Measurements from ENCODE around the gene MTREX.

Gene MTREX

DNA sequence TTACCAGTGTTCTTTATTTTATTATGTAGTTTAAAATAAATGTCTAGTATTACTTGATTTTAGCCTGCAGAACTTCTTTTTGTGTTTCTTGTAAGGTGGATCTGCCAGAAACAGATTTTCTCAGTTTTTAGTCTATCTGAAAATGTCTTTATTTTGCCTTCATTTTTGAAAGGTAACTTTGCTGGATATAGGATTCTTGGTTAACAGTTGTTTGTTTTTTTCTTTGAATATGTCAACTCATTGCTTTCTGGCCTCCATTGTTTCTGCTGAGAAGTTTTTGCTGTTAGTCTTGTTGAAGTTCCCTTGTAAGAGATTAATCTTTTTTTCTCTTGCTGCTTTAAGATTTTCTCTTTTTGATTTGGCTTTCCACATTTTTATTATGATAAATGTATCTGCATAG, 75.5 kb downstream of the MTREX start:
- DNase-seq (ENCODE audit: low read depth in 2 of 3, low spot score in 2 of 3): no peak

DNA sequence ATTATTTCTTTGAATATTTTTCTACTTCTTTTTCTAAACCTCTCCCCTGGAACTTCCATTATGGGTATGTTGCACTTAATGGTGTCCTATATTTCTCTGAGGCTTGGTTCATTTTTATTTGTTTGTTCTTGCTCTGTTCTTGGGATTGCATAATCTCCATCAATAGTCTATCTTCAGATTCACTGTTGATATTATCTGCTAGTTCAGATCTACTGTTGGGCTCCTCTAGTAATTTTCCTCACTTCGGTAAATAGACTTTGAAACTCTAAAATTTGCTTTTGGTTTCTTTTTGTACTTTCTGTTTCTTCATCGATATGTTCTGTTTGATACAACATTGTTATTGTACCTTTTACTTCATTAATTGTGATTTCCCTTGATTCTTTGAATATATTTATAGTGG, 76.3 kb downstream of the MTREX start:
- no peak for DNase-seq (ENCODE audit: low read depth in 2 of 3, low spot score in 2 of 3)

DNA sequence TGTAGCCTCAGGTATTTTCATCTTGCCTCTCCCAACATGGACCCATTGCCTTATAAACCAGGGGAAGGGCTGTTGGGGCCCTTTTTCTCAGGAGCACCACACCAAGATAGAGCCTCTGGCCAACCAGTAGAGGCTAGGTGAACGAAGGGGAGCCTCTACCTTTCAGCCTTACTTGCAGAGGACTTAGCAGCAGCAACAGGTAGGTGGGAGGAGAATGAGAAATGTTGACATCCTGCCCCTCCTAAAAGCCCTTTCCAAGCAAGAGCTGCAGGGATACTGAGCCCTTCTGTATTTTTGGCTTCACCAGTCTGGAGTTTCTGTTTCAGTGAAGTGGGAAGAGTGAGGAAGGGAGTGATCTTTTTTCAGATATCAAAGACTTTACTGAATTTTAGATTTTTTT, 77.4 kb downstream of the MTREX start:
- no peak for DNase-seq (ENCODE audit: low read depth in 2 of 3, low spot score in 2 of 3)

DNA sequence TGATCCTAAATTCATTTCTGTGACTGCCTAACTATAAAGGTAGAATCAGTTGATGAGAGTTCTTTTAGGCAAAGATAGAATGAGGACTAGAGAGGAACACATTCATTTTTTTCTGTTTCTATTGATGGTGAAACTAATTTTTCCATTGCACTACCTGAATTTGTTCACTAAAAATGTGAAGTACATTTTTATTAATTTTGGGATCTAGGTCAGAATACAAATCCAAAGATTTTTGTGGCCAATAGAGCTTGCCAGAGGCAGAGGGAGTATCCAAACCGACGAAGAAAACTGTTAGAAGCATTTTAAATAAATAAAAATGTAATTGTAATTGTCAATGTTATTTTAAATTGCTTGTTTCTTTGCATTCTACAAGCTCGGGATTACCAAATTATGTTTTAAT, 78.1 kb downstream of the MTREX start:
- DNase-seq (ENCODE audit: low read depth in 2 of 3, low spot score in 2 of 3): no peak

DNA sequence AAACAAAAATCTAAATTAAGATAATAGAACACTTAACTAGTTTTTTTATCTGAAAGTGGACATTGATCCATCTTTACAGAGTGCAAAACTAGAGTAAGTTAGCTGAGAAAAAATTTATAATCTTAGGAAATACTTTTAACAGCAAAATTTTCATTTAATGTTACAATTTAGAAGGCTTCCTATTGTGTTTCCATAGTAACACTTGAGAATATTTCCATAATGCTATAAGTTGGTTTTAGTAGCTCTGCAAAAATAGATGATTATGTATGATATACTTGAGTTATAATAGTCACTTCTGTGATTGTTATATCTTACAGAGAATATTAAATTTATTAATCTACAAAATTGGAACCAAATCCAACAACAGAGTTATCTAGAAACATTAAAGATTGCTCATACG, 78.6 kb downstream of the MTREX start:
- DNase-seq (ENCODE audit: low read depth in 2 of 3, low spot score in 2 of 3): no peak

DNA sequence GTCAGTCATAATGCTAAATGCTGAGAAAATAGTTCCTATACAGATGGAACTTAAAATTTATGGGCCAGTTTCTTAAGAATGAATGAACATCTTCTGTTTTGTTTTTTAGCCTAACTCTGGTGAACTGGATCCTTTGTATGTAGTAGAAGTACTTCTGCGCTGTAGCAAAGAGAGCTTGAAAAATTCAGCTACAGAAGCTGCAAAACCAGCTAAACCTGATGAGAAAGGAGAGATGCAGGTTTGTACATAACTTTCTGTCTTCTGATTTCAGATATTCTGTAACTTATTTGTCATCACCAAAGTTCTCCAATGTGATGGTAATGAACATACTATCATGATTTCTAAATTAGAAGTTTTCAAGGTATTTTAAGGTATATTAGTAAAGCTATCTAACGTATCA, 80.1 kb downstream of the MTREX start:
- no peak for DNase-seq (ENCODE audit: low read depth in 2 of 3, low spot score in 2 of 3)

DNA sequence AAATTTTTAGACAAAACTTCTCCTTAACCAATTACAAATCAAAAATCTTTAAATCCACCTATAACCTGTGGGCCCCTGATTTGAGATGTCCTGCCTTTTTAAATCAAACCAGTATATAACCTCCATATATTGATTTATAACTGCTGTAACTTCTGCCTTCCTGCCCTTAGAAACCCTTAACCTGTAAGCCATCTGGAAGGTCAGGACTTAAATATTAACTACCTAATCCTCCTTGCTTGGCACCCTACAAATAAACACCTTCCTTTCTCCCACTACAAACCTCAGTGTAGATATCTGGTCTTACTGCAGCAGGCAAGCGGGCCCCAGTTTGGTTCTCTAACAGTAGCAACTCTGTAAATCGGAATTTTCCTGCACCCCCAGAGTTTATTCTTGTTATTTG, 83.9 kb downstream of the MTREX start:
- DNase-seq (ENCODE audit: low read depth in 2 of 3, low spot score in 2 of 3): no peak

DNA sequence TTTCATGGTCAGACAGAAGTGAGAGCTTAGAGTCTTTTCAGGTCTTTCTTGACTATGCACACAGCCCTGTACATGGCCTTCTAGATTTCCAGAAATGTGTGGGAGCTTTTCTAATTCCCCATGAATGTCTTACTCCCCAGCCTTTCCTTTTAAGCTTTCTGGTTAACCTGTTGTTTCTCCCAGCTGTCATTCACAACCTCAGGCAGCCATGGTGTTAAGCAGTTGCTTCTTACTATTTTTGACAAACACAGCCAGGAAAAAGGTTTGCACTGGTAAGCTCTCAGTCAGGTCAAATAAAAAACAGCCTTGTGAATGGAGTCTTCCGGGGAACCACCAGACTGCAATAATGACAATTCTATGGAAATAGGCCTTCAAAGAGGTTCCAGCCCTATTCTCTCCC, 84.9 kb downstream of the MTREX start:
- no peak for DNase-seq (ENCODE audit: low read depth in 2 of 3, low spot score in 2 of 3)

DNA sequence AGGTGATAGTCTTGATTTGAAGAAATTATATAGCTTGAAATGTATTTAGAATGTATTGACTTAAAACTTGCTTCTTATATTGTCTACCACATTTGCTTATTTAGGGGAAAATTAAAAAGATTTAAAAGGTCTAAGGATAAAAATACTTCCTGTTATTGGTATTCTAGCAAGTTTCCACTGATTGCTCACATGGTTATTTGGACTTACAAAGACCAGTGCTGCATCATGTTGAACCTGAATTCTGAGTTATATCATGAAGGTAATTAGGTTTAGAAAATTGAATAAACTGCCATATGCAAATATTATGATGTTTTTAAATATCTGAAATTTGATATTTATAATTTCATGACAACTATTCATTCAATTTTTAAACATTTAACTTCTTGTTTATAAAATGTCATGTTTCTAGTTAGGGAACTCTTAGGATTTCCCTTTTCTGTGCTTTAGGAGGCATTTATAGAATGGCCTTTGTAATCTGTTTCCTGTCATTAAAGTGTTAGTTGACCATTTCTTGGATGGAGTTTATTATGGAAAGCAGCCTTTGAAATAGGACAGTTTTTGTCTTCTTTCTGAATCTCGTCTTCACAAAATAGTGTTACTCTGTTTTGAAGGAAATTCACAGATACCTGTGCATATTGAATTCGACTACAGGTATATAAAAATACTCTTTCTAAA, 85.8 kb downstream of the MTREX start:
- no peak for DNase-seq (ENCODE audit: low read depth in 2 of 3, low spot score in 2 of 3)

DNA sequence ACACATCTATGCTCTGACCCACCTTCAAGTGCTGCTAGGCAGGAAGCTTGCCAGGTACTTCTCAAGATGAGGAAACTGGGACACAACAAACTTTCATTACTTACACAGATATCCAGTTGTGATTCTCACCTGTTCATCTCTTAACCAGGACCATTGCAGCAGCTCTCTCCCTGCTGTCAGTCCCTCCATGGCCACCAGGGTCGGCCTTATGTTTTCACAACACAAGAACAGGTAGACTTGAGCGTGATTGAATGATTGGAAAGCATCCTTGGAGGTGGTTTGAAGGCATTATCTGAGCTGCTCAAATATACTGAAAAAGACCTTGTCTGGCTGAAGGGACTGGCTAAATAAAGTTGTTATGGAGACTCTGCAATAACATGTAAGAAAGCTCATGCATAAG, 94.4 kb downstream of the MTREX start:
- no peak for DNase-seq (ENCODE audit: low read depth in 2 of 3, low spot score in 2 of 3)

DNA sequence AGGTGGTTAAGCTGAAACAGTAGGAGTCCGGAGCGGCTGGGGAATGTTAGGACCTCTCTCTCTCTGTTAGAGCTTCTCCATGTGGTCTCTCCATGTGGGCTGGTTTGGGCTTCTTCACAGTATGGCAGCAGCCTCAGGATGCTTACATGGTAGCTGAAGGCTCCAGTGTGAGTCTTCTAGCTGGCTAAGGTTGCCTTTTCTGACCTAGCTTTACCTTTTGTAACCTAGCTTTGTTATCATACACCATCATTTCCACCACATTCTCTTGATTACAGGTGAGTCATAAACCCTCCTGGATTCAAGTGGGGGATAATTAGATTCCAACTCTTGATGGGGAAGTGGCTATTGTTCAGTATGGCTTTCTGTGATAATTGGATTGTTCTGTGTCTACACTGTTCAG, 98.5 kb downstream of the MTREX start:
- DNase-seq (ENCODE audit: low read depth in 2 of 3, low spot score in 2 of 3): no peak

DNA sequence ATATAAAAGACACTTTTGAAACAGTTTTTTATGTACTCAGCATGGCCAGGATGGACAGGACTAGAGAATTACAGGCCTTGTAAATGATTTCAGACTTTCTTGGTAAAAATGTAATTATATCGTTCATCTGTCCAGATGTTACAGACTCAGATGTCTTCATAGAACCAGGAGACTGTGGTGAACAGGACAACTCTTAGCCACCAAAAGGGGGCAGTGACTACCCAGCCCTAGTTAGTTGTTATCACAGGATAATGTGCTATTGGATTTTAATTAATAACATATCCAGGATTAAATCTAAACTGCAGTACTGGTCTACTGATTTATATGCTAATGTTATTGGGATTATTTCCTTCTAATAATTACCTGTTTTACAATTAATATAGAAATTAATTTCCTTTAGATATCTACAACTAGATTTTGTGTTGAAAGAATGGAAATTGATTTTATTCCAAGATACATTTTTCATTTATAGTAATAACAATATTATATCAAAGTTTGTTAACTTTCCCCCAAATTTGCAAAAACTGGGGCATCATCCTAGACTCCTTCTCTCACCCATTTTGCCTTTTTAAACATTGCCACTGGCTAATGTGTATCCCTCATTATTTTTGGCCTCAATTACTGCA, 99.4 kb downstream of the MTREX start:
- DNase-seq (ENCODE audit: low read depth in 2 of 3, low spot score in 2 of 3): no peak

DNA sequence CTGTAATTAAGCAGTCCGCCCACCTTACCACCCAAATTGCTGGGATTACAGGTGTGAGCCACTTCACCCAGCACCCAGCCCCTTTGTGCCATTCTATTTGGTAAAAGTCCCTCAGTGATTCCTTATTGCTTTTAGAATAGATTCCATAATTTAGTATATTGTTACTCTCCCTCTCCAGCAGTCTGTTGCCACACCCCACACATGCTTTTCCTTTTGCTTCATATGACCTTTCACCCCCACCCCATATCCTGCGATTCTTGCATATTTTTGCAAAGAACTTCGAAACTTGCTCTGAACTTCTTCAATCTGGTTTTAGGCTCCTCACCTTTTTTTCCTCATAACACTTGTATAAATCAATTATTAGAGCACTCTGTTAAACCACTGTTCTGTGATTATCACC, 100.2 kb downstream of the MTREX start:
- DNase-seq (ENCODE audit: low read depth in 2 of 3, low spot score in 2 of 3): no peak

DNA sequence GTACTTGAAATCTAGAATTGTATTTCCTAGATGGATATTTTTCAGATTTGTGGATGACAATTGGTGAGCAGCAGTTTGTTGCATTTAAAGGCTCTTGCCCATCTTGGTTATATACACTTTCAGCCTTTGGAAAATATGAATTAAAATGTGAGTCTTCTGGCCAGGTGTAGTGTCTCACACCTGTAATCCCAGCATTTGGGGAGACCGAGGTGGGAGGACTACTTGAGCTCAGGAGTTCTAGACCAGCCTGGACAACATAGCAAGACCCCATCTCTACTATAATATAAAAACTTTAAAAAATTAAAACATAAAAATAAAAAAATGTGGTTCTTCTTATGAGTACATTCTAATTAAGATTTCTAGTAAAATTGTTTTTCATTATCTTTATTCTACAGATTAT, 102.0 kb downstream of the MTREX start:
- no peak for DNase-seq (ENCODE audit: low read depth in 2 of 3, low spot score in 2 of 3)

DNA sequence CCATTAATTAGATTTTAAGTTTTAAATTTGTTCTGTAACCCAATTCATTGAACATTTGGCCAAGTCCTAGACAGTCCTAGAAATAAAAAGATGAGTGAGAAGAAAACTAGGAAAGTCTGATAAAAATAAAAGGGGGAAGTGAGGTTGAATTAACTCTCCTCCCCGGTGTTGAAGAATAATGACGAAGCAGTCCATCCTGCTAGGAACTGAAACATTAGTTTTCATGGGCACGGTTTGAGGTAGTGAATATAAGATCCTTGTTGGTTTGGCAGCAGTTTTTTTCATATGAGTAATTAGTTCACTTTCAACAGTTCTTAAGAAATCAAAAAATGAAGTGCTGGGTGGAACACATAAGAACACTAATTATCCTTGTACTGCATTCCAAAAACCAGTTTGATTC, 103.1 kb downstream of the MTREX start:
- DNase-seq (ENCODE audit: low read depth in 2 of 3, low spot score in 2 of 3): no peak

DNA sequence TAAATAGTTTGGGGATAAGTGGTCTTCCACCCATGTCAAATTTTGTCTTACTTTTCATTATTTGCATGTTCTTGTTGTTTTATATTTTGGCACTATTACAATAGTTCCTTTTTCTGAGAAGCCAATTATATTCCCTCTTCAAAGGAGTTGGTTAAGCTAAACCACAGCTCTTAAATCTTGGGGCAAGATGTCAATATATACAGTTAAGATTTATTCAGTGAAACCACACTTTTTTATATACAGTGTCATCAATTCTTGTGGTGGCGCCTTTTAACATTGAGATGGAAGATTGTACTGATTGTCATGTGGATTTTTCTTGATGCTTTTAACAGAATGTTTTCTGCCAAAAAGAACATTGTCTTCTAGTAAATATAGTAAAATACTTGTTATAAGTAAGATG, 104.1 kb downstream of the MTREX start:
- no peak for DNase-seq (ENCODE audit: low read depth in 2 of 3, low spot score in 2 of 3)

DNA sequence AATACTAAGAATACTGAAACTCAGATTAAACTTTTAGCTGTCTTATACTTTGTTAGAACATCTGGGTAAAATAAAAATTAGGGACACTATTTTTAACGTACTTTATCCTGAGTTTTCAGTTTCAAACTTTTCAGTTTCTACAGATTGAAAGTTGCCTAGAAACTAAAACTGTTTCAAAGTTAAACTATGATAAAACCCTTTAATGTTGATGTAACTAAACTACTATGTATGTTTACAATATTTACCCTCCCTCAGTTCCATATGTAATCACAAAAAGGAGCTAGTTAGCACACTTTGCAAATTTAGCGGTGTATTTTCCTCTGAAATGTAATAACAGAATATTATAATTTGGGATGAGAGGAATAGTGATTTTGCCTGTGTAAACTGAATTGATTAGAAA, 105.9 kb downstream of the MTREX start:
- no peak for DNase-seq (ENCODE audit: low read depth in 2 of 3, low spot score in 2 of 3)

DNA sequence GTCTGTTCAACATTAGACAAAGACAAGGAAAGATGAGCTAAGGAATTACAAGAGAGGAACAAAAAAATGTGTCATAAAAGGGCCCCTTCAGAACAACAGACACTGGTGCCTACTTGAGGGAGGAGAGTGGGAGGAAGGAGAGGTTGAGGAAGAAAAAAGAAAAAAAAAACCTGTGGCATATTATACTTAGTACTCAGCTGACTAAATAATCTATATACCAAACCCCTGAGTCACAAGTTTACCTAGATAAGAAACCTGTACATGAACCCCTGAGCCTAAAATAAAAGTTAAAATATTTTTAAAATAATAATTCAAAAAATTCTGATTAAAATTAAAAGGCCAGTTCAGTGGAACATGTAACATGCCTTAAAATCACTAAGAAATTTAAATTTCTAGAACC, 107.3 kb downstream of the MTREX start:
- DNase-seq (ENCODE audit: low read depth in 2 of 3, low spot score in 2 of 3): no peak

DNA sequence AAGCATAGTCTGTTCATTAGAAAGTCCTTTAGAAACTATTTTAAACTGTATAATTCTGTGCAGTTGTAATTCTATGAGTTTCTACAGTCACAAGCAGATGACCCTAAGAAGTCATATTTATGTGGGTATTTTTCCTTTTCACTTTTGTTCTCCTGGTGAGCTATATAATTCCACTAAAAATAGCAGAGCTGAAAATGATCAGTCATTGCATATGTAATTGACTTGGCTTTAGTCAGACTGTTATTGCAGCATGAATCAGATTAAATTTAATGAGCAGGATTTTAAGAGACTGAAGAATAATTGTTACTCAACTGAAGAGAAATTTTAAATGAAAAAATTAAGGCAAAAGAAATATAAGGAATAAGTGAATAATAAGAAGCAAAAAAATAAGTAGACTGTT, 108.5 kb downstream of the MTREX start:
- DNase-seq (ENCODE audit: low read depth in 2 of 3, low spot score in 2 of 3): no peak

DNA sequence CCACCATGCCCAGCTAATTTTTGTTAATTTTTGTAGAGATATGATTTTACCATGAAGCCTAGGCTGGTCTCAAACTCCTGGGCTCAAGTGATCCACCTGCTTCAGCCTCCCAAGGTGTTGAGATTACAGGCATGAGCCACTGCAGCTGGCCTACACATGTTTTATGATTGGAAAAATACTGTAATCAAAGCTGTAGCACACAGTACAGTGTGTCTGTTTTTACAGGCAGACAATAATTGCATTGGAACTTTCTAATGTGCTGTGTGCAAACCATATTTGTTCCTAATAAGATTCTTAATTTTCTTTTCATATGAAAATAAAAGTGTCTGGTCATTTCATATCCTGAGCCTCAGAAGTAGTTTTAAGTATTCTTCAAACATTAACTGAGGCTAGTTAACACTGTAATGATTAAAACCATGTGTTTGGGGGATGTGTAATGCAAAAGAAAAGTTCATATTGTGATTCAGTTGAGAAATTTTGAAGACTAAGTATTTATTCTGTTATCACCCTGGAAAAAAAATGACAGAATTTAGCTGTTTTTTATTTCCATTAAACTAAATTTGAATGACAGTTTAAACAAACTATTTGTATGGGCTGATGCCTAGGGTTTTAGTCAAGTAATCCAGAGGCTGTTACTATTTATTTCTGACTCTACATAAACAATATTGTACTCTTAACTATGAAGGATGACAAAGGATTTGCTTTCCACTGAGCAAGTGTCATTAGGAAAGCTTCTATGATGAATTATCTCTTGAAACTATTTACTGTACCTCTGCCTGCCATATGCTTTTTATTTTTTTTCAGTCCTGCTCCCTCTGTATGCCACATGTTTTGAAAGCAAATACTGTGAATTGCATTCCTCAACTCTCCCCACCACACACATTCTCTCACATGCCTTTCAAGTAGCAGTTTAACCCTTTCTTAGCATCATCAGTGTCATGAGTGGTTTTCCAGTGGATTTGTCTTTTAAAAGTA, 111.5 kb downstream of the MTREX start:
- no peak for DNase-seq (ENCODE audit: low read depth in 2 of 3, low spot score in 2 of 3)

DNA sequence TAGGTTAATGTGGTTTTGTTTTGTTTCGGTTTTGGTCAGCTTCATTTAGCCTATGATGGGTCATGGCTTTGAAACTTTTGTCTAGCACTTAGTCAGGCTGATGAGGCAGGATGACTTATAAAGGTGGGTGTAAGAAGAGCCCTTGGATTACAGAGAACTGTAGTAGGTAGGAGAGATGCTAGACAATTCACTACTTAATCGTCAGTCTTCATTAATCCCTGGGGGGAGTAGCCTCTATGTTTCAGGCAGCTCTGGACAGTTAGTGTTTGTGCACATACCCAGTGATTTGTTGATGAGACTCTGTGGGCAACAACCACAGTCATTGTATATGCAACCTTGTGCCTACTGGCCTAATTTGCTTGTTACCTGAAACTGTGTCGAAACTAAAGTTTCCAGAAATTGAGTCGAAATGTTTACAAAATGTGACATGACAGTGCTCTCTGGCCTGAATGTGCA, 113.3 kb downstream of the MTREX start:
- DNase-seq (ENCODE audit: low read depth in 2 of 3, low spot score in 2 of 3): no peak

DNA sequence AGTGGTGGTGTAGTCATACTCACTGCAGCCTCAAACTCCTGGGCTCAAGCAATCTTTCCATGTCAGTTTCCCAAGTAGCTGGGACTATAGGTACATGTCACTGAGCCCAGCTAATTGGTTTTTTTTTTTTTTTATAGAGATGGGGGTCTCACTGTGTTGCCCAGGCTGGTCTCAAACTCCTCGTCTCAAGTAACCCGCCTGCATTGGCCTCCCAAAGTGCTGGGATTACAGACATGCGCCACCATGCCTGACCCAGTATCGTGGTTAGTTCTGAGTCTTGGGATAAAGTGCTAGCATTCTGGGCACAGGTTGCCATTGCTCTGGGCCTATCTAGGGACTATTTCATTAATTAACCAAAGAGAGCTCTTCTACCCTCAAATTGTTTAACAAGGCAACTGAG, 118.7 kb downstream of the MTREX start:
- no peak for DNase-seq (ENCODE audit: low read depth in 2 of 3, low spot score in 2 of 3)
